Measurements from ENCODE around the gene PTPRT.
"Not testable (repeated sequence)": the region's sequence is repeated elsewhere in the genome, so short reads cannot be mapped to it uniquely, and the experiment has no call there.

The PTPRT gene

DNA sequence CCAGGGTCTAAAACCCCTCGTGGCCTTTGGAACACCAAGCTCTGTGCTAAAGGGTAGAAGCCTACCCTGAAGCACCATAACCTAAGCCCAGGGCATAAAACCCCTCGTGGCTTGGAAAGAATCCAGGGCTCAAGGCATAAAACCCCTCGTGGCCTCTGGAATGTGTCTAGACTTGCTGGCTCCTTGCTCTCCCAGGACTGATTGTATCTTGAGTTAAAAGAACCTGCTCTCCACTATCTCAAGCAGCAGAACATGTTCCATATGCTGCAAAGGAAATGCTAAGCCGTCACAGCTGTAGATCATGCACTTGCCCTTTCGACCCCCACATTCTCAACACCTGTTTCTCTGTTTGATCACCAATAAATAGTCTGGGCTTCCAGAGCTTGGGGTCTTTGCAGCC, 288.9 kb downstream of the PTPRT start:
- not testable (repeated sequence) for DNase-seq

DNA sequence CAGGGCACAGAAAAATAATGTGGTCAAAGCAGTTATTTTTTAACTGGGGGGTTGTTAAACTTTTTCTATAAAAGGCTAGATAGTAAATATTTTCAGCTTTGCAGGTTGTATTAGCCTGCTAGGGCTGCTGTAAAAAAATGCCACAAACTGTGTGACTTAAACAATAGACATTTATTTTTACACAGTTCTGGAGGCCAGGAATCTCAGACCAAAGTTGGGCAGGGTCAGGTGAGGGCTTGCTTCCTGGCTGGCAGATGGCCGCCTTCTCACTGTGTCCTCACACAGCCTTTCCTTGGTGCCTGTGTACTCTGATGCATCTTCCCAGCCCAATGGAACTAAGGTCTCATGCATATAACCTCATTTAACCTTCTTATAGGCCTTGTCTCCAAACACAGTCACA, 294.7 kb downstream of the PTPRT start:
- no peak for DNase-seq

DNA sequence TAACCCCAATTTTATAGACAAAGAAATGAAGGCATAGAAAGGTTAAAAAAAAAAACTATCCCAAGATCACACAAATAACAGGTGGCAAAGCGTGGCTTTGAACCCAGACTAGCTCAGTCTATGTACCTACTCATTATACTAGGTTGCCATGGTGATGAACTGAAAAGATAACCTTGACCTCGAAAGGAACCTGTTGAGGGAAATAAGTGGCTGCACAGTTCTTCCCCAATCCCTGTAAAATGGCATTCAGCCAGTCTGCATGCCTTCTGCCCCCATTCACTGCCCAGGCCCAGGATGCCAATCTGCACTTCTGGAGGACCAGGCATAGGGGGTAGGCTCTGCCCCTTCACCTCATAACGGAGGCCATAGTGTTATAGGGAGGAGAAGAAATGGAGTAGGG, 295.2 kb downstream of the PTPRT start:
- DNase-seq, result no peak

DNA sequence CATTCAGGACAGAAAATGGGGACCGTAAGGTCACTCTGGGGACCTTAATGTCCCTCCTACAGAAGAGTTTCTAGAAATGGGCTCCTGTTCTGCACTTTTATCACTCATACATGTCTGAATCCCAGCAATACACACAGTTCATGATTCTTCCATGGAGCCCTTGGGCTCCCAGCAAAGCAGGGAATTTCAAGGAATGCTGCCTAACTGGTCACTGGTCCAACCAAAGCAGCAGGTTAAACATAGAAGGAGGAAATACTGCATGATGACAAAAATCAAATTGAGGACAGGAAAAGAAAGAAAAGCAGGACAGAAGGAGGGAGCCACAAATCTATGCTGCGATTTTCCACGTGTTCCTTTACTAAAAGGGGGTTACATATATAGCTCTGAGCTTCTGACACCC, 300.2 kb downstream of the PTPRT start:
- DNase-seq, result no peak

DNA sequence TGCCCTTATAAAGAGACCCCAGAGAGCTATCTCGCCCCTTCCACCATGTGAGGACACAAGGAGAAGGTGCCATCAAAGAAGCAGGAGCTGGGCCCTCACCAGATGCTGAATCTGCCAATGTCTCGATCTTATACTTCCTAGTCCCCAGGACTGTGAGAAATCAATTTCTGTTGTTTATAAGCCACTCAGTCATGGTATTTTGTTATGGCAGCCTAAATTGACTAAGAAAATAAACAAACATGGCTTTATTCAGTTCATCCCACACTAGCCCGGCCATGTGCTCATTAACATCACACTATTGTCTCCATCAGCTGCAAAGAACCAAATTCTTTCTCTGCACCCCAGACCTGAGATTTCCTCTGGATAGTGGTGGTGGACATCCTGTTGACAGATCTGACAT, 302.4 kb downstream of the PTPRT start:
- DNase-seq, result no peak

DNA sequence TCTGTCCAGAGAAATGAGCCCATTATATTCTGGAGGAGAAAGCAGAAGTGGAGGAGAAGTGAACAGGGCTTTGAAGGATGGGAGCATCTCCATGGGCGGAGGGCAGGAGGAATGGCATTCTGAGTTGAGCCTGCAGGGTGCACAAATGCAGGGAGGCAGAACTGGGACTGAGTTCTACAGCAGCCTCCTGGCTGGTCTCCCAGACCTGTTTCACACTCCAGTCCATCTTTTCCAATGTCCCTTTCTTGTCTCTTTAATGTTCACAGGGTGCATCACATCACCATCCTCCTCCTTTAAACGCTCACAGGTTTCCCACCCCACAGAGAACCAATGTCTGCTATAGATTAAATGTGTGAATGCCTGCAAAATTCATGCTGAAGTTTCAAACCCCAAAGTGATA, 302.9 kb downstream of the PTPRT start:
- DNase-seq, result no peak

DNA sequence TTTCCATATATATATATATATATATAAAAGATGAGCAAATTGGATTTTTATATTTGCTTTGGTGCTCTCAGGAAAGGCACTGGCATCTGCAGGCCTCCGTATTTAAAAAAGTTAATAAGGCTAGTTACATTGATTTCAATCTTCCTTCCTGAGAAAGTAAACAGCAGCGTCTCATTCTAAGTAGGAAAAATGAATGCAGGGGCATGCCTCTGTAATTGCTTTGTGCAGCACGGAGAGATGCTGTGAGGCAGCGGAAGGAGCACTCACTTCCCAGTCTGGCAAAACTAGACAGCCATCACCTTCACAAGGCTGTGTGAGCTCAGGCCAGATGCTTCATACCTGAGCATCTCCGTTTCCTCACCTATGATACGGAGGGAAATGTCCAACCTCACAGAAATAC, 303.7 kb downstream of the PTPRT start:
- no peak for DNase-seq

DNA sequence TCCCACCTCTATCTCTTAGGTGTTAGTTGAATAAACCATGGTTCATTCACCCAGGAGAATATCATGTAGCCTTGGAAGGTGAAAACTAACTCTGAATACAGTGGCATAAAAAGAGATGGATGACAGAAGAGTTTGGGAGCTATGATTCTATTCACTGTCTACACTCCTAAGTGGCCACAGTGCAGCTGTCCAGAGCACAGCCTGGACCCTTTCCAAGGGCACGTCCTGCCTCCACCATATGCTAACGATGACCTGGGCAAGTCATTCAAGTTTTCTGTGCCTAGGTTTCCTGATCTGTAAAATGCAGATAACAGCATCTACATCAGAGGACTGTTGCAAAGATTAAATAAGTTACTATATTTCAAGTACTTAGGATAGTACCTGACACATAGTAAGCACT, 314.1 kb downstream of the PTPRT start:
- no peak for DNase-seq

DNA sequence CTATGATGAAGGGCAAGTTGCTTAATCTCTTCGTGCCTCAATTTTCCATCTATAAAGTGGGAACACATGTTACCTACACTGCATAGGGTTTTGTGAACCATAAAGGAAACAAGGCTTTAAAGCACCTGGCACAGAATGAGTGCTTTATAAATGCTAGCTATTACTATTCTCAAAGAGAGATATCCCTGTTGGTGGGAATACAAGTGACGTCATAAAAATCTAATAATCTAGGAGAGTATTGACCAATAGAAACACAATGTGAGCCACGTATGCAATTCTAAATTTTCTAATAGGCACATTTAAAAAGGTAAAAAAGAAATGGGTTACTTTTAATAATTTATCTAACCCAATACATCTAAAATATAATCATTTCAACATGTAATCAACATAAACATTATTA, 316.4 kb downstream of the PTPRT start:
- DNase-seq, result no peak

DNA sequence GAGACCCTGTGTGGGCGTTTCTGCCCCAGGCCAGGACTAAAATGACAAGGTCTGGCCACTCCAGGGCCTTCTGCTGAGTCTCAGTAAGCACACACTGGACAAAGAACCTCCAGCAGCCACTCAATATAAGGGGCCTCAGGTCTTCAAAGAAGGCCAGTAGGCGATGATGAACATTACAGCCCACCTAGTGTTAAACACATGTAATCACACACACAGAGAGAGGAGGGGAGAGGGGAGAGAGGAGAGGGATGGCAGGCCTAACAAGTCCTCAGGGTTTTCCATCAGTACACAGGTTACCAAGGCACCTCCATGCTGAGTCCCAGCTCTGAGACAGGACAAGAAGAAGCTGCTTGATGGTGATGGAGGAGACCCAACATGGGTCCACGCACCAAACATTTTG, 325.6 kb downstream of the PTPRT start:
- no peak for DNase-seq

DNA sequence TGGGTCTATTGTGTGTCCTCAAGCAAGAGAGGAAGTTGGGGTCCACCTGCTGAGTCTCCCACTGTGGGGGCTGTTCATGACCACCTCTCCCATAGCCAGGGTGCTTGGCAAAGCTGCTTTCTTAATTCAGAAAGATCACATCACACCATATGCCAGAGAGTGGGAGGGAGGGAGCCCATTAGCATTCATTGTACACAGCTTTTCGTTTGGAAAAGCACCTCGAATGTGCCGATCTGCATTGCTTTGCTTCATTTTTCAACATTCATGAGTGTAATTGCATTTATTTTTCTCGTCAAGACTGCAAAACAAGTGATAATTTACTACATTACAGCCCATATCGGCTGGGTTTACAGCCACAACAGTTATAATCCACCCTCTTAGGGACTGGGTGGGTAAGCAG, 327.3 kb downstream of the PTPRT start:
- DNase-seq, result no peak

DNA sequence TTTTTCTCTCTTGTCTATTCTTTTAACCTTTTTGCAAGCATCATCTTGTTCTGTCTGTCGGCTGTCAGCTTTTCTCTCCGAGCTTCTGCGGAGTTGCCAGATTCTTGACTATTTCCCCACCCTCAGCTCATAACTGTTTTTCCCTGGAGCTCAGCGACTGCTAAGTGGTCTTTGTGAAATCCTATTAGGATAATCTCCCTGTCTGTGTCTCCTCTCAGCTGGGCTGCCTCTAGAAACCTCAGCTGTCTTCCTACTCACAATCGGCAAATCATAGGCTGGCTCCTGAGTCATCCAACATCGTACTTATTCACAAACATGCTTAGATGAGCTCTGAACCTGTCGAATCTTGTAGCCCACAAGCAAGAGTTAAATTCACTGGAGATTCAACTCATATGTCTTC, 332.3 kb downstream of the PTPRT start:
- DNase-seq, result no peak

DNA sequence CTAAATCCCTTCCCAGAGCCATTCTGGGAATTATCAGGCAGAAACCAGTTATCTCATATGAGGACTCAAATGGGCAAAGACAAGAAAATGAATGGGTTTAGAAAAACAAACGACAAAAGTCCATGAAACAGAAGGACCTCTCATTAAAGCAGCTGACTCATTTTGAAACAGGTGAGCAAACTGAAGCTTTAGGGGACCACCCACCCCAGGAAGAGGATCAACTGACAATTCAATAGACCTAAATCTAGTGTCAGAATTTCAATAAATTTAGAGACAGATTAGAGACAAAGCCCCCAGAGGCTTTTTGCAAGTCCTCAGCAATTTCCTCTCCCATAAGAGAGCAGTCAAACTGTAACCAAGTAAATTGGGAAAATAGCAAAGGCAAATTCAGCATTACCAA, 333.8 kb downstream of the PTPRT start:
- no peak for DNase-seq

DNA sequence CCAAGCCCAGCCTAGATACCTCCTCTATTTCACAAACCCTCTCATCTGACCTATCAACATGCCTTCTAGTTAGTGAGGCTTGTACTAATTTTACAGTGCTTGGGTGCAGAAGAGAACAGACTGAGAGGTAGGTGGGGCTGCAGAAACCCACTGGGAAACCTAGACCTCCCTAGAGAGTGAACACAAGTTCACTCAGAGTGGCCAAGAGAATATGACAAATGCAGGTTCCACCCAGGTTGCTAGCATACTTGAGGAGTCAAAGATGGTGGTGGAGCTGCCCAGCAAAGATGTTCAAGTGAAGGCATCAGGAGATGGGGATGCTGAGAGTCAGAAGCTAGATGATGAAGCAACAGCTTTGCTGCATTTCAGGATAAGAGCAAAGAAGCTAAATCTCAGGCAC, 337.0 kb downstream of the PTPRT start:
- no peak for DNase-seq

DNA sequence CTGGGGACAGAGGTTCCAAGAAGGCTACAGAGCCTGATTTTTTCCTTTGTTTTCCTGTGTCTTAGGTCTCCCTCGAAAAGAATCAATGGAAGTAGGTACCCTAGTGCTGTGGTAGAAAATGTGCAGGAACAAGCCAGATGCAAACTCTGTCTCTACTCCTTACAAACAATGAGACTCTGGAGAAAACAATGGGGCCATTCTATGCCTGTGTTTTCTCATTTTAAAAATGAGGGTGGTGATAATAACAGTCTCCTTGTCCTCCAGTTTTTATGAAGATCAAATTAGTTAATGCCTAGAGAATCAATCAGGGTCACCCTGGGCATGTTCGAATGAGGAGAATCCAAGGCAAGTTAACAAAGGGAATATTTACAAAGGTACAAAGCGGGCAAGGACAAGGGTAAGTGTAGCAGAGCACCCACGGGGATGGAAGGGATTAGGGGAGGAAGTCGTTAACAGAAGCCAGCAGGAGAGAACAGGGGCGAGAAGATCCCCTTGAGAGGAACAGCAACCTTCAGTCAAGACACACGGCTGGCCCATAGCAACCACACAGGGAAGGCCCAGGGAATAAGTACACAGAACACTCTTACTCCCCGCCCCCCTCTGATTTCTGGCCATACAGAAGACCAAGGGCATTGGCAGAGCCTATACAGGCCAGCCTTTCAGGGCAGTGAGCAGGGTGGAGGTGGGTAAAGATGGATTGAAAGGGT, 342.8 kb downstream of the PTPRT start:
- no peak for DNase-seq

DNA sequence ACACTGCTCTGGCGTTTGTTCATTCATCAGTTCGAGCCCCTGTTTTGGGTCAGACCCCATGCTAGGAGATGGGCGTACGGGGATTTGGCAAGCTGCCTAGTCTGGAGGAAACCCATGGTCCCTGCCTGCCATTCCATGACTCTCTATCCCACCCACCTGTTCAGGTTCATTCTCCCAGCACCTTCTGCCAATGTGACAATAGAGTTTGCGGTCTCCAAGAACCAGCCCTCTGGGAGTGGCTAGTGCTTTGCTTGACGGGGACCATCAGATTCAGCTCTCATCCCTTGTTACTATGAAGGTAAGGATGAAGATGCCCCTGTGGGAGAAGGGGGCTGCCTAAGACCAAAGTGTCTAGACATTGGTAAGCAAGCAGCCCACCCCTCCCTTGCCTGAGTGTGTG, 345.0 kb downstream of the PTPRT start:
- no peak for DNase-seq

DNA sequence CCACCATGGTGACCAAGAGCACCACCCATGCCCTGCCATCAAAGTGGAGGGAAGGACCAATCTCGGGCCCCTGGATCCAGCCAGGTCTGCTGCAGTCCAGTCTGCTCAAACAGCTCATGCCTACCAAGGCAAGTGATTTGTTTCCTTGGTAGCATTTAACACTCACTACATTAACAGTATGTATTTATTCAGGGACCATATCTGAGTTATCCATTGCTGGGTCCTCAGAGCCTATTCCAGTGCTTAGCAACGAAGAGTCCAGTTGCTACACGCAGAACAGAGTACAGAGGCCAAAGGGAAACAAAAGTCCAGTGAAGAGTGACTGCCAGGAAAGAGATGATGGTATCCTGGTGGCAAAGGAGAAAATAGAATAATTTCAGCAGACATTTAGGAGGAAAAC, 352.2 kb downstream of the PTPRT start:
- DNase-seq, result no peak

DNA sequence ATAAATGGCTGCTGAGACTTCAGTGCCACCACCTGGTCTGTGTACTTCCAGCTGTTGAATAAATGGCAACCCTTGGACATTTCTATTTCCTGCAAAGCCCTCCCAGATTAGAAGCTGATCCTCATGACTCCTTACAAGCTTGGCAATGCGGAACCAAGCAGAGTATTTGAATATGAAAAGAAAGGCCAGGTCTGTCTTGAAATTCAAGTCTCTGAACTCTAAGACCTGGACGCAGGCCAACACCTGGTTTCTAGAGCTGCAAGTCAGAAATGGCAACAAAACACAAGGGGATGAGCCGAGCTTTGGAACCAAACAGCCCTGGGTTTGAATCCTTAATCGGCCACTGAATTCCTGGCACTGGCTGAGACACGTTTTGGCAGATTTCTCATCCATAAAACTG, 353.4 kb downstream of the PTPRT start:
- DNase-seq, result no peak

DNA sequence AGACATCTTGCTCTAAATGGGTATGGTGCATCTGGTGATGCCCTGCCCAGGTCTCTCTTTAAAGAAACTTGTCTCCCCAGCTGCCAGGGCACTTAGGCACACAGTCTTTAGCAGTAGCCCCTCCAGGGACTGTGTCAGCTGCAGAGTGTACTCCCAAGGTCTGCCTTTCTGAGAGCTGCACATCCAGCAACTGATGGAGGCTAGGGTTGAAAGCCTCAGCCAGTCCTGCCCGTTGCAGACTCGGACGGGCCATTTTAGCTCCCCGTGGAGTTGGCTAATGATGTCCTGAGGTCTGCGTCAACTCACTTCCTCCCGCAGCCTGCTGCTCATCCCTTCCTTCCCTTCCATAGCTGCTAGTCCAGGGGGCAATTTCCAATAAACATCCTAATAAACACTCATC, 381.8 kb downstream of the PTPRT start:
- no peak for DNase-seq

DNA sequence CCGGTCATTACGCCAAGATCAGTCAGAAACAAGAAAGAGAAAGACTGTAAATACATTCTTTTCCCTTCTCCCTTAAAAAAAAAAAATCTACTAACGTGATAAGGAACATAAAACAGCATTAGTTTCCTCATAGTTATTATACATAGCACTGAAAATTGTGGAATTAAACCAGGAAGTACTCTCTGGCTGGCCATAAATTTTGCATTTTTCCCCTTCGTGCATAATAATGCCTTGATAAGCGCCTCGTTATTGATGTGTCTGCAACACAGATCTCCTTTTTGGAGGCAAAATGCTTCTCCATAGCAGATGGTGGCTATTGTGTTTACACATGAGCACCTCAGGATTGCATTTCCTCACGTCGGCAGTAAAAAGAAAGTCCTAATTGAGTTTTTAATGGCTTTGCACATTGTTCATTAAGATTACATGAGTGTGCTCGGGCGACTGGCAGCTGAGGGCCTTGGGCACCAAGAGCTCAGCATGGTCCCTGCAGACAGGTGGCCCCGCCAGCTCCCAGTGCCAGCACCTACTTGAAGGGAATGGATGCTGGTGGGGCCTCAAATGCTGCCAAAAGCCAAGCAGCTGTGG, 394.5 kb downstream of the PTPRT start:
- no peak for DNase-seq

DNA sequence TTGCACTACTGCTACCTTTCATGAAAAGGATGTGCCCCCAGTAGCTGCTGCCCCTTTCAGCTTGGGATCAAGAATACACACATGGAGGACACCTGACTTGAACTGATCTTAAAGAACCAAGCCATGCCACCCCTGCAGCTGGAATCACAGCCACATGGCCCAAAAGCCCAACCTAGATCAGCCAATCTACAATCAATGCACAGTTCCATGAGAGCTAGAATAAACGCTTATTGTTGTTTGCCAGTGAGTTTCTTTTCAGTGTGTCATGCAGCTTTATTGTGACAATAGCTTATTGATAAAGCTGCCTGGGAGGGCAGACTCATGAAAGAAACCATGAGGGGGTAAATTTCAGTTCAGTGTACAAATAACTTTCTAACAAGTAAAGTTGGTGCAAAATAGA, 397.7 kb downstream of the PTPRT start:
- DNase-seq, result no peak

DNA sequence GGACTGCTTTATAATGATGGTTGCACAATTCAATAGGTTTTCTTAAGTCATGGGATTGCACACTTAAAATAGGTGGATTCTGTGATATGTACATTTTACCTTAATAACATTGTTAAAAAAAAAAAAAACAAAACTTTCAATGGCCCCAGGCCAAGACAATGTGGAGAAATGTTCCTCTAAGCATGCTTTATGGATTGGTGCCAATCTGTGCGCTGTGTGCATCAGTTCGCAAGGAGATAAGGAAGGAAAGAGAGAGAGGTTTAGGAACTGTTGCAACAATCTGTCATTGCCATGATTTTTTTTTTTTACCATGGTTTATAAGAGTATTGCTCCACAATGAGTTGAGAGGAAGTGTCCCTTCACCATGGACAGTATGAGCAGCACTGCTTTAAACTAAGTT, 399.6 kb downstream of the PTPRT start:
- DNase-seq, result no peak

DNA sequence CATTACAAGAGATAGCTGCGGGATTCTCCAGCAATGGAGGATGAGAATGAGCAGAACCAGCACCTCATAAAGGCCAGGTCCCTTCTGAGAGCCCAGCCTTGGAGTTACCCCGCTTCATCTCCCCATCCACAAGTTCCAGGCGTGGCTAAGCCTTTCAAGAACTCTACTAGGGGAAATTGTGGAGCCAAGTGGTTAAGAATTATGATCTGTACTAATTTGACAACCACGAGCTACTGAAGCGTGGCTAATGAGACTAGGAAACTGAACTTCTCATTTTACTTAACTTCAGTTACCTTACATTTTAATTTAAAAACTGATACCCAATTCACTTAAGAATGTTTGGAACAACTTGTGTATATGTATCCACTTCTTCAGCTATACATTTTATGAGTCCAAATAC, 401.0 kb downstream of the PTPRT start:
- no peak for DNase-seq

DNA sequence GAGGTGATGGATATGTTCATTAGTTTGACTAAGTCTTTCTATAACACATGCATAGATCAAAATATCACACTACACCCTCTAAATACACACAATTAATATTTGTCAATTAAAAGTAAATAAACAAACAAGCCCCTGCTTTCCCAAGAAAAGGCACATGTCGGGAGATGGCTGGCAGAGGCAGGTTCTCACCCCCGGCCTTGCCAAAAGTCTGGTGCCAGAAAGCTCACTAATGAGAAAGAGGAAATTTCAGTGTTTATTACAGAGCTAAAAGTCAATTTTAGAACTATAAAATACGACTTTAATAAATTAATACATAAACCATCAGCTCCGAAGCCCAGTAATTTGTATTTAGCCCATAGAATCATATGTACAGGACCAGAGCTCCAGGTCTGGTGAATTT, 404.7 kb downstream of the PTPRT start:
- no peak for DNase-seq

DNA sequence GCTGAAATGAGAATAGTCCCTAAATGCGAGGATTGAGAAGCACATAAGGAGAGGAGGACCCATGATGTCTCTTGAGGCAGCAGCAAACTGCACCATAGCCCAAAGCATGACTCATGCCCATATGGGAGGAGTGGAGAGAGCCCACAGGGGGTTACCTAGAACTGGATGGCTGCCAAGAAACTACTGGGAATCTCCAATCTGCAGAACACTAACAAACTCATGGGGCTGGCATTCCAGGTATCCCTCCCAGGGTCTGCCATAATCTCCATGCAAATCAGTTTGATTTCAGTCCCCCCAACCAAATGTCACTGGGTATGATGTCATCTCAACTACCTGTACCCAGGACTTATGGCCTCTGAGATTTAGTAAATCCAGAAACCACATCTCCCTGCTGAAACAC, 410.5 kb downstream of the PTPRT start:
- DNase-seq, result no peak
